ENCODE measurements around the gene RUNX1.
A peak's percentile ranks its signal among the peaks of the same experiment; 100 is the strongest.

The RUNX1 gene

GRCh38 chr21:34871026-34871908 is 177.8 kb downstream of the RUNX1 start:
- H3K9ac ChIP-seq (ENCODE audit: low read depth, low read length): no peak overlapping the region
- H3K36me3 ChIP-seq (ENCODE audit: insufficient read depth, low read depth, low read length): no peaks in the 10 kb centered on the region
- H3K4me1 ChIP-seq (ENCODE audit: insufficient read depth, low read length): peaks cover 7% of the 10 kb centered on the region
- peaks cover 40% of the 10 kb centered on the region for H3K27me3 ChIP-seq (ENCODE audit: insufficient read depth, low read length)
- no peak overlapping the region for H3K27ac ChIP-seq (ENCODE audit: low read length)
- no peak overlapping the region for H3K4me3 ChIP-seq (ENCODE audit: low read length)
- H3K9me3 ChIP-seq (ENCODE audit: insufficient read depth, low read depth, low read length): no peaks in the 10 kb centered on the region

GRCh38 chr21:34870246-34870645 is 178.9 kb downstream of the RUNX1 start:
- Histone ChIP-seq H3K9ac (ENCODE audit: low read depth, low read length) (no peak overlapping the region), H3K9me3 (ENCODE audit: insufficient read depth, low read depth, low read length) (no peaks in the 10 kb centered on the region), H3K27me3 (ENCODE audit: insufficient read depth, low read length) (peaks cover 48% of the 10 kb centered on the region), H3K4me1 (ENCODE audit: insufficient read depth, low read length) (peaks cover 11% of the 10 kb centered on the region), H3K36me3 (ENCODE audit: insufficient read depth, low read depth, low read length) (no peaks in the 10 kb centered on the region), H3K4me3 (ENCODE audit: low read length) (no peak overlapping the region), H3K27ac (ENCODE audit: low read length) (no peak overlapping the region)

- Histone ChIP-seq H3K9me3 (ENCODE audit: insufficient read depth, low read depth, low read length) (no peaks in the 10 kb centered on the region), H3K36me3 (ENCODE audit: insufficient read depth, low read depth, low read length) (no peaks in the 10 kb centered on the region), H3K4me1 (ENCODE audit: insufficient read depth, low read length) (peaks cover 11% of the 10 kb centered on the region), H3K27ac (ENCODE audit: low read length) (no peak overlapping the region), H3K27me3 (ENCODE audit: insufficient read depth, low read length) (peaks cover 55% of the 10 kb centered on the region), H3K4me3 (ENCODE audit: low read length) (no peak overlapping the region), H3K9ac (ENCODE audit: low read depth, low read length) (no peak overlapping the region)
Measured at GRCh38 chr21:34869545-34869944, 179.6 kb downstream of the RUNX1 start.

- Histone ChIP-seq H3K4me1 (ENCODE audit: insufficient read depth, low read length) (peaks cover 11% of the 10 kb centered on the region), H3K27ac (ENCODE audit: low read length) (no peak overlapping the region), H3K4me3 (ENCODE audit: low read length) (no peak overlapping the region), H3K9ac (ENCODE audit: low read depth, low read length) (no peak overlapping the region), H3K36me3 (ENCODE audit: insufficient read depth, low read depth, low read length) (no peaks in the 10 kb centered on the region), H3K9me3 (ENCODE audit: insufficient read depth, low read depth, low read length) (no peaks in the 10 kb centered on the region), H3K27me3 (ENCODE audit: insufficient read depth, low read length) (peaks cover 66% of the 10 kb centered on the region)
Measured at GRCh38 chr21:34867785-34868184, 181.3 kb downstream of the RUNX1 start.

- peak overlapping the region; percentile 15; the same call in 1 of the 2 replicates for H3K4me3 ChIP-seq (ENCODE audit: low read length)
- H3K27ac ChIP-seq (ENCODE audit: low read length): no peak overlapping the region
- H3K4me1 ChIP-seq (ENCODE audit: insufficient read depth, low read length): peaks cover 11% of the 10 kb centered on the region
- H3K9me3 ChIP-seq (ENCODE audit: insufficient read depth, low read depth, low read length): no peaks in the 10 kb centered on the region
- peaks cover 66% of the 10 kb centered on the region for H3K27me3 ChIP-seq (ENCODE audit: insufficient read depth, low read length)
- no peak overlapping the region for H3K9ac ChIP-seq (ENCODE audit: low read depth, low read length)
- no peaks in the 10 kb centered on the region for H3K36me3 ChIP-seq (ENCODE audit: insufficient read depth, low read depth, low read length)
Measured at GRCh38 chr21:34865400-34866241, 183.5 kb downstream of the RUNX1 start.

GRCh38 chr21:34864370-34865149 is 184.5 kb downstream of the RUNX1 start:
- Histone ChIP-seq H3K27me3 (ENCODE audit: insufficient read depth, low read length) (peaks cover 59% of the 10 kb centered on the region), H3K36me3 (ENCODE audit: insufficient read depth, low read depth, low read length) (no peaks in the 10 kb centered on the region), H3K4me3 (ENCODE audit: low read length) (no peak overlapping the region), H3K4me1 (ENCODE audit: insufficient read depth, low read length) (peaks cover 11% of the 10 kb centered on the region), H3K27ac (ENCODE audit: low read length) (no peak overlapping the region), H3K9me3 (ENCODE audit: insufficient read depth, low read depth, low read length) (no peaks in the 10 kb centered on the region), H3K9ac (ENCODE audit: low read depth, low read length) (no peak overlapping the region)

GRCh38 chr21:34862951-34863350 is 186.2 kb downstream of the RUNX1 start:
- no peaks in the 10 kb centered on the region for H3K36me3 ChIP-seq (ENCODE audit: insufficient read depth, low read depth, low read length)
- H3K4me3 ChIP-seq (ENCODE audit: low read length): no peak overlapping the region
- H3K27ac ChIP-seq (ENCODE audit: low read length): no peak overlapping the region
- peaks cover 11% of the 10 kb centered on the region for H3K4me1 ChIP-seq (ENCODE audit: insufficient read depth, low read length)
- peaks cover 43% of the 10 kb centered on the region for H3K27me3 ChIP-seq (ENCODE audit: insufficient read depth, low read length)
- no peak overlapping the region for H3K9ac ChIP-seq (ENCODE audit: low read depth, low read length)
- no peaks in the 10 kb centered on the region for H3K9me3 ChIP-seq (ENCODE audit: insufficient read depth, low read depth, low read length)

GRCh38 chr21:34861258-34861657 is 187.8 kb downstream of the RUNX1 start:
- H3K9ac ChIP-seq (ENCODE audit: low read depth, low read length): no peak overlapping the region
- H3K27me3 ChIP-seq (ENCODE audit: insufficient read depth, low read length): peaks cover 26% of the 10 kb centered on the region
- H3K27ac ChIP-seq (ENCODE audit: low read length): no peak overlapping the region
- no peak overlapping the region for H3K4me3 ChIP-seq (ENCODE audit: low read length)
- H3K4me1 ChIP-seq (ENCODE audit: insufficient read depth, low read length): peaks cover 4% of the 10 kb centered on the region
- H3K9me3 ChIP-seq (ENCODE audit: insufficient read depth, low read depth, low read length): no peaks in the 10 kb centered on the region
- H3K36me3 ChIP-seq (ENCODE audit: insufficient read depth, low read depth, low read length): no peaks in the 10 kb centered on the region

- Histone ChIP-seq H3K4me1 (ENCODE audit: insufficient read depth, low read length) (no peaks in the 10 kb centered on the region), H3K4me3 (ENCODE audit: low read length) (no peak overlapping the region), H3K27me3 (ENCODE audit: insufficient read depth, low read length) (peaks cover 17% of the 10 kb centered on the region), H3K36me3 (ENCODE audit: insufficient read depth, low read depth, low read length) (no peaks in the 10 kb centered on the region), H3K9me3 (ENCODE audit: insufficient read depth, low read depth, low read length) (no peaks in the 10 kb centered on the region), H3K9ac (ENCODE audit: low read depth, low read length) (no peak overlapping the region), H3K27ac (ENCODE audit: low read length) (no peak overlapping the region)
Measured at GRCh38 chr21:34859976-34860653, 189.0 kb downstream of the RUNX1 start.

GRCh38 chr21:34858559-34858958 is 190.5 kb downstream of the RUNX1 start:
- no peaks in the 10 kb centered on the region for H3K36me3 ChIP-seq (ENCODE audit: insufficient read depth, low read depth, low read length)
- H3K4me1 ChIP-seq (ENCODE audit: insufficient read depth, low read length): no peaks in the 10 kb centered on the region
- H3K9ac ChIP-seq (ENCODE audit: low read depth, low read length): no peak overlapping the region
- H3K27ac ChIP-seq (ENCODE audit: low read length): no peak overlapping the region
- peaks cover 1% of the 10 kb centered on the region for H3K27me3 ChIP-seq (ENCODE audit: insufficient read depth, low read length)
- no peaks in the 10 kb centered on the region for H3K9me3 ChIP-seq (ENCODE audit: insufficient read depth, low read depth, low read length)
- H3K4me3 ChIP-seq (ENCODE audit: low read length): no peak overlapping the region

GRCh38 chr21:34857874-34858273 is 191.2 kb downstream of the RUNX1 start:
- Histone ChIP-seq H3K9ac (ENCODE audit: low read depth, low read length) (no peak overlapping the region), H3K4me3 (ENCODE audit: low read length) (no peak overlapping the region), H3K27ac (ENCODE audit: low read length) (no peak overlapping the region), H3K4me1 (ENCODE audit: insufficient read depth, low read length) (no peaks in the 10 kb centered on the region), H3K9me3 (ENCODE audit: insufficient read depth, low read depth, low read length) (no peaks in the 10 kb centered on the region), H3K27me3 (ENCODE audit: insufficient read depth, low read length) (no peaks in the 10 kb centered on the region), H3K36me3 (ENCODE audit: insufficient read depth, low read depth, low read length) (no peaks in the 10 kb centered on the region)
